Testis (tissue), 2 donors: ENCODE measurements around the gene DKK3.

Source experiments
- CTCF ChIP-seq, 3 experiments: fragments of 450-650 bp in 2 of 3; fragments of 200-600 bp in 1 of 3; sonication (generic) in 1 of 3; IDR thresholded peaks; one replicate each; pipeline ENCODE4 v1.5.1; 2016 to 2019; ENCODE audit warnings: antibody characterized with exemption in 3 of 3, mild to moderate bottlenecking in 2 of 3, moderate library complexity in 1 of 3
- POLR2A ChIP-seq: fragments of 450-650 bp; IDR thresholded peaks from one replicate; pipeline ENCODE4 v1.6.1; 2017; ENCODE audit warnings: antibody characterized with exemption, mild to moderate bottlenecking, moderate library complexity

- TF ChIP-seq CTCF (IDR thresholded peaks at IDR 0.05) (no peak), POLR2A (no peak)
Measured at GRCh38 chr11:11965656-11966353, 42.6 kb downstream of the DKK3 start.
